Neural progenitor cell (in vitro differentiated cells): ENCODE results near the gene RNF145.

Experiments
- CTCF ChIP-seq: fragments of 200-600 bp; sonication (generic); IDR thresholded peaks from 2 replicates; pipeline ENCODE4 v1.5.1; 2017; ENCODE audit warnings: antibody characterized with exemption, mild to moderate bottlenecking
- EZH2 ChIP-seq: fragments of 200-600 bp; sonication (generic); IDR thresholded peaks from 2 replicates; pipeline ENCODE4 v1.6.1; 2017; ENCODE audit warnings: antibody characterized with exemption, mild to moderate bottlenecking, moderate library complexity

GRCh38 chr5:159206368-159206767 lies 3.0 kb downstream of the RNF145 start:
- TF ChIP-seq CTCF, result no peak
- no peak for TF ChIP-seq EZH2
